ENCODE measurements around the gene OSMR. TPM values are rescaled to one million over a fixed set of nuclear protein-coding genes. Genes with fewer than 3 reads are reported as not detected.

The OSMR gene
- total and polyA plus RNA-seq, 12 donors: 3.9 to 33.4 (median 8.3) TPM

DNA sequence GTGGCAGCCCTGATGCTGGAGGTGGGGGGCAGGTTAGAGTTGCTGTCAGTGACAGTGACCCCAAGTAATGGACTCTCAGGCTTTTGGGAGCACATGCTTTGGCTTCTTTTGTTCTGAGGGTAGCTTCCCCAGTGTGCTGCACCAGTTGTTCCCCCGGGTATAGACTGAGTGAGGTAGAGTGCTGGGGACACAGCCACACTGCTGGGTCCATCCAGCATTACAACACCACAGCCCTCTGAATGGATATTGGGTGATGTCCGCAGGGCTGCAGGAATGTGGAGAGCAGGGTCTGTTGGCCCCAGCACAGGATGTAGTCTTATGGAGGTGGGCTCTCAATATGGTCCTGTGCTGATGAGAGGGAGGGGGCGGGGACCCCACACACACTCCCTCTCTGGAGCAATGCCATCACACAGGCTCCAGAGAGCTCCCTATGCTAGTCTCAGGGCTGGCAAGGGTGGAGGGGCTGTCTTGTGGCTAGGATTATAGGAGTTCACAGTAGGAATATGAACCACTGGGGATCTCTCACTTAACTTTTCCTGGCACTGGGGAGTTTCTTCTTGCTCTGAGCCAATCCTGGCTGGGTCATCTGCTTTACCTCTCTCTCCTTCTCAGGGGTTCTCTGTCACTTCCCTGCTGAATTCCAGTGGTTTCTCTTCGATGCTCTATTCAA is 20.7 kb downstream of the OSMR start:
- DNase-seq (no peak), ATAC-seq (peak in 3 of 8 donors; percentile 22 to 47 (median 31))
- no peak overlapping the region for H3K27ac ChIP-seq
- TF ChIP-seq, protein P1, sequence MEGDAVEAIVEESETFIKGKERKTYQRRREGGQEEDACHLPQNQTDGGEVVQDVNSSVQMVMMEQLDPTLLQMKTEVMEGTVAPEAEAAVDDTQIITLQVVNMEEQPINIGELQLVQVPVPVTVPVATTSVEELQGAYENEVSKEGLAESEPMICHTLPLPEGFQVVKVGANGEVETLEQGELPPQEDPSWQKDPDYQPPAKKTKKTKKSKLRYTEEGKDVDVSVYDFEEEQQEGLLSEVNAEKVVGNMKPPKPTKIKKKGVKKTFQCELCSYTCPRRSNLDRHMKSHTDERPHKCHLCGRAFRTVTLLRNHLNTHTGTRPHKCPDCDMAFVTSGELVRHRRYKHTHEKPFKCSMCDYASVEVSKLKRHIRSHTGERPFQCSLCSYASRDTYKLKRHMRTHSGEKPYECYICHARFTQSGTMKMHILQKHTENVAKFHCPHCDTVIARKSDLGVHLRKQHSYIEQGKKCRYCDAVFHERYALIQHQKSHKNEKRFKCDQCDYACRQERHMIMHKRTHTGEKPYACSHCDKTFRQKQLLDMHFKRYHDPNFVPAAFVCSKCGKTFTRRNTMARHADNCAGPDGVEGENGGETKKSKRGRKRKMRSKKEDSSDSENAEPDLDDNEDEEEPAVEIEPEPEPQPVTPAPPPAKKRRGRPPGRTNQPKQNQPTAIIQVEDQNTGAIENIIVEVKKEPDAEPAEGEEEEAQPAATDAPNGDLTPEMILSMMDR (IDR thresholded peaks at IDR 0.05): no peak
- peaks cover 0 to 30% (median 8%) of the 10 kb centered on the region in 9 donors for H3K4me1 ChIP-seq
- H3K36me3 ChIP-seq: peaks cover 0 to 37% (median 0%) of the 10 kb centered on the region in 9 donors
- H3K4me3 ChIP-seq: no peak overlapping the region
- intact Hi-C loops (cut with DNase I): no loop called here
- WGBS, 2 donors: 87 to 90% methylated on average over 4 of the region's 4 CpGs
- H3K27me3 ChIP-seq: peaks cover 0 to 3% (median 0%) of the 10 kb centered on the region in 7 donors
- peaks cover 0 to 28% (median 15%) of the 10 kb centered on the region in 11 donors for H3K9me3 ChIP-seq

DNA sequence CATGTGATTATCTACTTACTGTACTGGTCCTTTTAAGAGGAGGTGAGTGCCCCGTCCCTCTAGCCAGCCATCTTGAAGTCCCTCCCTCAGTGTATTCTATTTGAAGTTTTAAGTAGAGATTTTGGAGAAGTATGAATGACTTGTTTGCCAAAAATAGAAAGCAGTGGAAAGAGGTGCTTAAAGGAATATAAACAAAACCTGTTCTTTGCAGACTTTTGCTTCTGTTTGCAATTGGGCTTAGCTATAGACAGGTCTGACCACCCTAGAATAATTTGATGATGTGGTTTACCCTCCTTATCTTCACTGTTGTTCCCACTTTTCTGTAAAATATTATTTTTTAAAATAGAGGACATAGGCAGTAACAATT is 21.2 kb downstream of the OSMR start:
- Histone ChIP-seq H3K27ac (no peak overlapping the region), H3K4me3 (no peak overlapping the region), H3K27me3 (peaks cover 0 to 3% (median 0%) of the 10 kb centered on the region in 7 donors), H3K36me3 (peaks cover 0 to 37% (median 0%) of the 10 kb centered on the region in 9 donors), H3K4me1 (peaks cover 0 to 34% (median 12%) of the 10 kb centered on the region in 9 donors), H3K9me3 (peaks cover 0 to 28% (median 15%) of the 10 kb centered on the region in 11 donors)
- TF ChIP-seq, protein P1 (IDR thresholded peaks at IDR 0.05): no peak
- ATAC-seq (no peak), DNase-seq (no peak)
- WGBS, 2 donors: 78 to 87% methylated on average over 1 of the region's 1 CpG
- intact Hi-C loops (cut with DNase I): no loop called here

DNA sequence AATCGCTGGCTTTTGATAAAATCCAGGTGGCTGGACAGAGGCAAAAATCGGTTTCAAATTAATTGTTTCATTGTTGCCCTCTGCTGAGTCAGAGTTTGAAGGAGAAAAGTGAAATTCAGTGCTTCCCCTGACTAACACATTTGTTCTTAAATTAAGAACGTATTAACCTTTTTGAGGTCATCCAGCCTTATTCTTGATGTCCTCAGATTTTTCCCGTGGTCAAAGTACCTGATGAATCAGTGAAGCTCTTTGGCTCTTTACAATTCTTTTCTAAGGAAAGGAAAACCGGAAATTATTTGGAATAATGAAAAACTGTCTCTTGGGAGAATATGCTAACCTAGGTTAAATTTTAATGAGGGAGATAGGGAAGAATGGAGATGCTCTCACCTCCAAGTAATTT is 21.6 kb downstream of the OSMR start:
- no peak for DNase-seq
- Histone ChIP-seq H3K36me3 (peaks cover 0 to 37% (median 0%) of the 10 kb centered on the region in 9 donors), H3K4me3 (no peak overlapping the region), H3K27ac (no peak overlapping the region), H3K27me3 (peaks cover 0 to 3% (median 0%) of the 10 kb centered on the region in 7 donors), H3K4me1 (peaks cover 0 to 38% (median 14%) of the 10 kb centered on the region in 9 donors), H3K9me3 (peaks cover 0 to 28% (median 15%) of the 10 kb centered on the region in 11 donors)
- TF ChIP-seq, protein P1 (IDR thresholded peaks at IDR 0.05): no peak
- intact Hi-C loops (cut with DNase I): no loop called here
- 78 to 82% methylated on average over 5 of the region's 5 CpGs for WGBS, 2 donors
- ATAC-seq: no peak

DNA sequence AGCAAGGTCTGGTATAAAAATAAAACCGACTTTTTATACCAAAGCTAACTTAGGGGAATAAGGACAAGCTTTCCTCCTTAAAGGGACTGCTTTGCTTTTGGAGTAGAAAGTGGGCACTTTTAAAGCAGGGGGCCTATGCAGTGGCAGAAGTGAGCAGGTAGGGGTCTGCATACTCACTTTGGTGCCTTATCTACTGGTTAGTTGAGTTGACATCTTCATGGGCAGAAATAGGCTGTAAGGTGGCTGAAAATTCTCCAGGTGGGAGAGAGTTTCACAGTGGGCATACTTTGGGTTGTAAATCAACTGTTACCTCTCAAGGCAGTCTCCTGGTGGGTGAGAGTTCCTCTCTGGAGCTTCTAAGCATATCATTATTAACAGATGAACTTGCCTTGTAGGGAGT is 24.8 kb downstream of the OSMR start:
- no peak for DNase-seq
- H3K4me3 ChIP-seq: no peak overlapping the region
- 77 to 89% methylated on average over 1 of the region's 1 CpG for WGBS, 2 donors
- TF ChIP-seq, protein P1 (IDR thresholded peaks at IDR 0.05): no peak
- H3K36me3 ChIP-seq: peaks cover 0 to 51% (median 0%) of the 10 kb centered on the region in 9 donors
- intact Hi-C loops (cut with DNase I): loop anchor here in 1 of 10 donors (5.0 kb wide), 1 partner anchor 38 kb away; no protein-coding TSS in a partner anchor
- peaks cover 0 to 40% (median 14%) of the 10 kb centered on the region in 9 donors for H3K4me1 ChIP-seq
- ATAC-seq: no peak
- peak overlapping the region in 1 of 10 donors; percentile 32 for H3K27ac ChIP-seq
- H3K27me3 ChIP-seq: peaks cover 0 to 3% (median 0%) of the 10 kb centered on the region in 7 donors
- H3K9me3 ChIP-seq: peaks cover 0 to 2% (median 0%) of the 10 kb centered on the region in 11 donors

Data from heart right ventricle (tissue), 16 donors.